ENCODE results near the gene TRIM45.

The TRIM45 gene

DNA sequence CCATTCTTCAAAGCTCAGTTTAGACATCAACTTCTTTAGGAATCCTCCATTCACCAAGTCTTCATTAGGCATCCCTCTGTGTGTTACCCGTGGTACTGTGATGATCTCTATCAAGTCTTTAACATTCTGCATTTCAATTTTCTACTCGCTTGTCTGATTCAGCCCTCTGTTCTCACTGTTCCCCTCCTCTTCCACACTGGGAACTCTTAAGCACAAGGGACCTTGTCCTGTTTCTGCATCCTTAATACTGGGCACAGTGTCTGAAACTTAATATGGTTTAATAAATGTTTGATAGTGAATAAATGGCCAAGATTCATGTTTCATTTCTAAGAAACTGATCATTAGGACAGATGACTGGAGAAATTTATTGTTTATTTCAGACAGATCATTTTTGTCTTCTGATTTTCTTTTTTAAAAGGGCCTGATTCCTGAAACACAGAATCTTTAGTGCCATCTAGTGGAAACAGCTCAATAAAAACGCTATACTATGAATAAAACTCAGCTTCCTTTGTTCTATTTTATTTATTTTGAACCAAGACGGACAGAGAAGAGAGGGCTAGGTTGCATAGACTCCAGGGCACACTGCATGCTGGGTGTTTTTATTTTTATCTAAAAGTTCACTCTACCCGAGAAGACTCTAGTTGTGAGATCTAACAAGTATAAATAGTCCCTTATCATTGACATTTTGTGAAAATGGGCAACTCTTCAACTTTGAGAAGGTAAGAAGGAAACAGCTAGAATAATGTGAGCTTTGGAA lies 7.0 kb upstream of the TRIM45 start:
- no peak for DNase-seq (ENCODE audit: extremely low read depth, insufficient read length)

GRCh38 chr1:117127795-117128194 lies 6.2 kb upstream of the TRIM45 start:
- Histone ChIP-seq H3K4me3 (replicated peaks; ENCODE audit: low read depth, low read length) (no peak overlapping the region), H3K27me3 (replicated peaks; ENCODE audit: control insufficient read depth, insufficient read depth, low read length) (no peaks in the 10 kb centered on the region; the same call in none of the 2 replicates), H3K36me3 (ENCODE audit: control insufficient read depth, insufficient read depth, low read length) (no peaks in the 10 kb centered on the region)
- TF ChIP-seq, protein P1, sequence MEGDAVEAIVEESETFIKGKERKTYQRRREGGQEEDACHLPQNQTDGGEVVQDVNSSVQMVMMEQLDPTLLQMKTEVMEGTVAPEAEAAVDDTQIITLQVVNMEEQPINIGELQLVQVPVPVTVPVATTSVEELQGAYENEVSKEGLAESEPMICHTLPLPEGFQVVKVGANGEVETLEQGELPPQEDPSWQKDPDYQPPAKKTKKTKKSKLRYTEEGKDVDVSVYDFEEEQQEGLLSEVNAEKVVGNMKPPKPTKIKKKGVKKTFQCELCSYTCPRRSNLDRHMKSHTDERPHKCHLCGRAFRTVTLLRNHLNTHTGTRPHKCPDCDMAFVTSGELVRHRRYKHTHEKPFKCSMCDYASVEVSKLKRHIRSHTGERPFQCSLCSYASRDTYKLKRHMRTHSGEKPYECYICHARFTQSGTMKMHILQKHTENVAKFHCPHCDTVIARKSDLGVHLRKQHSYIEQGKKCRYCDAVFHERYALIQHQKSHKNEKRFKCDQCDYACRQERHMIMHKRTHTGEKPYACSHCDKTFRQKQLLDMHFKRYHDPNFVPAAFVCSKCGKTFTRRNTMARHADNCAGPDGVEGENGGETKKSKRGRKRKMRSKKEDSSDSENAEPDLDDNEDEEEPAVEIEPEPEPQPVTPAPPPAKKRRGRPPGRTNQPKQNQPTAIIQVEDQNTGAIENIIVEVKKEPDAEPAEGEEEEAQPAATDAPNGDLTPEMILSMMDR (IDR thresholded peaks at IDR 0.05; ENCODE audit: insufficient read depth, low read length, poor library complexity, severe bottlenecking): no peak
- DNase-seq (ENCODE audit: extremely low read depth, insufficient read length): no peak

More for the DNA sequence above, 7.0 kb upstream of the TRIM45 start:
- Histone ChIP-seq H3K36me3 (ENCODE audit: control insufficient read depth, insufficient read depth, low read length) (no peaks in the 10 kb centered on the region), H3K4me3 (replicated peaks; ENCODE audit: low read depth, low read length) (no peak overlapping the region), H3K27me3 (replicated peaks; ENCODE audit: control insufficient read depth, insufficient read depth, low read length) (no peaks in the 10 kb centered on the region; the same call in none of the 2 replicates)
- TF ChIP-seq, protein P1 (IDR thresholded peaks at IDR 0.05; ENCODE audit: insufficient read depth, low read length, poor library complexity, severe bottlenecking): peak; percentile 49

- no peaks in the 10 kb centered on the region for H3K36me3 ChIP-seq (ENCODE audit: control insufficient read depth, insufficient read depth, low read length)
- H3K4me3 ChIP-seq (replicated peaks; ENCODE audit: low read depth, low read length): no peak overlapping the region
- TF ChIP-seq, protein P1 (IDR thresholded peaks at IDR 0.05; ENCODE audit: insufficient read depth, low read length, poor library complexity, severe bottlenecking): no peak
- H3K27me3 ChIP-seq (replicated peaks; ENCODE audit: control insufficient read depth, insufficient read depth, low read length): no peaks in the 10 kb centered on the region; the same call in none of the 2 replicates
- no peak for DNase-seq (ENCODE audit: extremely low read depth, insufficient read length)
These were observed 3.1 kb upstream of the TRIM45 start for GRCh38 chr1:117124661-117125060.

DNA sequence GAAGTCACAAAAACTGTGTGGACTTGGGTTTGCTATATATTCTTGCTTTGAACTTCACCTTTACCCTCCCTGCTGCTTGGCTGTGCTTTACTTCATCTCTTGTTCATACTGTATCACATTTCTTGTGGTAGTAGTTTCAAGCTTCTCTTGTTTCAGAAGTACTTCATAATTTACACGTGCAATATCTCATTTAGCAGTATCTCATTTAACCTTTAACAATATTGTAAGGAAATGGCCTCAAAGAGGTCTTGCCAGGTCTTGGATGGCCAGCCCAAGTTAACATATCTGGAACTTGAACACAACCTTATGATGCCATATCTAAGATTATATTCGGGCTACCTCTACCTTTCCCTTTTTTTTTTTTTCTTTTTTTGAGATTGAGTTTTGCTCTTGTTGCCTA lies 1.7 kb upstream of the TRIM45 start:
- no peak for DNase-seq (ENCODE audit: extremely low read depth, insufficient read length)
- Histone ChIP-seq H3K4me3 (replicated peaks; ENCODE audit: low read depth, low read length) (no peak overlapping the region), H3K27me3 (replicated peaks; ENCODE audit: control insufficient read depth, insufficient read depth, low read length) (no peaks in the 10 kb centered on the region; the same call in none of the 2 replicates), H3K36me3 (ENCODE audit: control insufficient read depth, insufficient read depth, low read length) (no peaks in the 10 kb centered on the region)
- TF ChIP-seq, protein P1 (IDR thresholded peaks at IDR 0.05; ENCODE audit: insufficient read depth, low read length, poor library complexity, severe bottlenecking): no peak

GRCh38 chr1:117122330-117123025 lies 929 bp upstream of the TRIM45 start:
- DNase-seq (ENCODE audit: extremely low read depth, insufficient read length): no peak
- Histone ChIP-seq H3K27me3 (replicated peaks; ENCODE audit: control insufficient read depth, insufficient read depth, low read length) (no peaks in the 10 kb centered on the region; the same call in none of the 2 replicates), H3K4me3 (replicated peaks; ENCODE audit: low read depth, low read length) (peak overlapping the region; percentile 80), H3K36me3 (ENCODE audit: control insufficient read depth, insufficient read depth, low read length) (no peaks in the 10 kb centered on the region)
- TF ChIP-seq, protein P1 (IDR thresholded peaks at IDR 0.05; ENCODE audit: insufficient read depth, low read length, poor library complexity, severe bottlenecking): no peak

All from GM06990 (cell line).